SK-N-MC (cell line): ENCODE results near the gene PRR20G.

Source experiments
- EZH2 ChIP-seq: fragments of 200-600 bp; sonication (generic); IDR thresholded peaks from one replicate; pipeline ENCODE4 v1.6.1; 2017; ENCODE audit warnings: antibody characterized with exemption
- FOXP2 ChIP-seq: optimal IDR thresholded peaks from 2 replicates; pipeline ENCODE3; 2011; ENCODE audit warnings: mild to moderate bottlenecking, moderate library complexity; ENCODE audit not compliant: insufficient read depth; ENCODE audit errors: extremely low read length, control extremely low read depth
- POLR2AphosphoS5 ChIP-seq: IDR thresholded peaks from 2 replicates; pipeline ENCODE4 v1.6.1; 2012; ENCODE audit warnings: mild to moderate bottlenecking, low read depth, low read length, borderline replicate concordance

- TF ChIP-seq FOXP2 (no peak), EZH2 (no peak), POLR2AphosphoS5 (no peak)
These were observed 33.5 kb upstream of the PRR20G start for GRCh38 chr3:127321371-127321770.
